GM21737 (cell line): ENCODE data around the gene TBCD.

Experiments used
- ATAC-seq: cut with Tn5 transposase; IDR thresholded peaks from one replicate; pipeline ENCODE4 v1.9.1; 2021; ENCODE audit warnings: mild to moderate bottlenecking, moderate library complexity; ENCODE audit not compliant: unreplicated experiment

TBCD gene

GRCh38 chr17:82882715-82883418 is 131.0 kb downstream of the TBCD start:
- ATAC-seq, result no peak

GRCh38 chr17:82883419-82884031 is 131.7 kb downstream of the TBCD start:
- no peak for ATAC-seq

GRCh38 chr17:82884341-82884969 is 132.6 kb downstream of the TBCD start:
- no peak for ATAC-seq

- no peak for ATAC-seq
These were observed 133.1 kb downstream of the TBCD start for GRCh38 chr17:82884970-82885353.

GRCh38 chr17:82887255-82888164 is 135.6 kb downstream of the TBCD start:
- ATAC-seq, result no peak

- no peak for ATAC-seq
These were observed 137.0 kb downstream of the TBCD start for GRCh38 chr17:82888583-82889495.

GRCh38 chr17:82889496-82890338 is 137.9 kb downstream of the TBCD start:
- no peak for ATAC-seq

GRCh38 chr17:82890339-82890730 is 138.5 kb downstream of the TBCD start:
- no peak for ATAC-seq

- no peak for ATAC-seq
These were observed 139.2 kb downstream of the TBCD start for GRCh38 chr17:82890926-82891678.

GRCh38 chr17:82891911-82892310 is 140.0 kb downstream of the TBCD start:
- ATAC-seq, result no peak

GRCh38 chr17:82892899-82893565 is 141.2 kb downstream of the TBCD start:
- no peak for ATAC-seq

- ATAC-seq, result no peak
These were observed 141.9 kb downstream of the TBCD start for GRCh38 chr17:82893779-82894178.

- no peak for ATAC-seq
These were observed 142.5 kb downstream of the TBCD start for GRCh38 chr17:82894389-82894788.

- no peak for ATAC-seq
These were observed 143.2 kb downstream of the TBCD start for GRCh38 chr17:82895087-82895486.

GRCh38 chr17:82896071-82897000 is 144.5 kb downstream of the TBCD start:
- no peak for ATAC-seq

- no peak for ATAC-seq
These were observed 145.8 kb downstream of the TBCD start for GRCh38 chr17:82897514-82898249.
